NCI-H2196 (cell line): Measurements from ENCODE around the gene PRDM5.
"Not testable (repeated sequence)": the region's sequence is repeated elsewhere in the genome, so short reads cannot be mapped to it uniquely, and the experiment has no call there.

Source experiments
- DNase-seq: peaks from one replicate; lab custom pipeline; 2025; ENCODE audit not compliant: unreplicated experiment; lab: John Stamatoyannopoulos, UW

The PRDM5 gene

GRCh38 chr4:120659616-120660170 is 262.8 kb downstream of the PRDM5 start:
- DNase-seq, result no peak

GRCh38 chr4:120658772-120659171 is 263.8 kb downstream of the PRDM5 start:
- no peak for DNase-seq

- DNase-seq, result no peak
These were observed 268.5 kb downstream of the PRDM5 start for GRCh38 chr4:120653804-120654573.

GRCh38 chr4:120648336-120648735 is 274.2 kb downstream of the PRDM5 start:
- DNase-seq, result not testable (repeated sequence)
